Body of pancreas (tissue), 4 donors: ENCODE results near the gene ABCB9.

Experiments
- POLR2A ChIP-seq, 3 donors: fragments of 450-650 bp; IDR thresholded peaks; one replicate each; pipeline ENCODE4 v1.6.1; 2016; ENCODE audit warnings: antibody characterized with exemption in 3 of 3, mild to moderate bottlenecking in 2 of 3
- TF ChIP-seq, protein P1 (sequence below), 7 experiments: fragments of 450-650 bp in 4 of 7; fragments of 200-600 bp in 3 of 7; sonication (generic) in 3 of 7; IDR thresholded peaks; one replicate each; pipeline ENCODE4 v1.5.1; 2016 to 2019; ENCODE audit warnings: antibody characterized with exemption in 7 of 7

DNA sequence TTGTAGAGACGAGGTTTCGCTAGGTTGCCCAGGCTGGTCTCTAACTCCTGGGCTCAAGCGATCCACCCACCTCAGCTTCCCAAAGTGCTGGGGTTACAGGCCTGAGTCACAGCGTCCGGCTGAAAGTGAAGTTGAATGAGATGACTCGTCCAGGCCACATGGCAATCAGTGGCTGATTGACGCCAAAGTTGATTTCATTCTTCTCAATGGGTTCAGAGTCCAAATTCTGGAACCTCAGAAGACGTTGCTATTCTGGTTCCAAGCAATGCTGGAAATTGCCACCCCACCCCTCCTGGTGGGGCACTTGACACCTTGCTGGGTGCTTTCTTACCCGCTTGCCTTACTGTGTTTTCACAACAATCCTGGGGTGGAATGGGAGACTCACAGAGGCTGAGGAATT, 14.9 kb downstream of the ABCB9 start:
- TF ChIP-seq, protein P1, sequence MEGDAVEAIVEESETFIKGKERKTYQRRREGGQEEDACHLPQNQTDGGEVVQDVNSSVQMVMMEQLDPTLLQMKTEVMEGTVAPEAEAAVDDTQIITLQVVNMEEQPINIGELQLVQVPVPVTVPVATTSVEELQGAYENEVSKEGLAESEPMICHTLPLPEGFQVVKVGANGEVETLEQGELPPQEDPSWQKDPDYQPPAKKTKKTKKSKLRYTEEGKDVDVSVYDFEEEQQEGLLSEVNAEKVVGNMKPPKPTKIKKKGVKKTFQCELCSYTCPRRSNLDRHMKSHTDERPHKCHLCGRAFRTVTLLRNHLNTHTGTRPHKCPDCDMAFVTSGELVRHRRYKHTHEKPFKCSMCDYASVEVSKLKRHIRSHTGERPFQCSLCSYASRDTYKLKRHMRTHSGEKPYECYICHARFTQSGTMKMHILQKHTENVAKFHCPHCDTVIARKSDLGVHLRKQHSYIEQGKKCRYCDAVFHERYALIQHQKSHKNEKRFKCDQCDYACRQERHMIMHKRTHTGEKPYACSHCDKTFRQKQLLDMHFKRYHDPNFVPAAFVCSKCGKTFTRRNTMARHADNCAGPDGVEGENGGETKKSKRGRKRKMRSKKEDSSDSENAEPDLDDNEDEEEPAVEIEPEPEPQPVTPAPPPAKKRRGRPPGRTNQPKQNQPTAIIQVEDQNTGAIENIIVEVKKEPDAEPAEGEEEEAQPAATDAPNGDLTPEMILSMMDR (IDR thresholded peaks at IDR 0.05), result no peak
- no peak for TF ChIP-seq POLR2A (IDR thresholded peaks at IDR 0.05)
